ENCODE results near the gene OARD1.

Gene OARD1

DNA sequence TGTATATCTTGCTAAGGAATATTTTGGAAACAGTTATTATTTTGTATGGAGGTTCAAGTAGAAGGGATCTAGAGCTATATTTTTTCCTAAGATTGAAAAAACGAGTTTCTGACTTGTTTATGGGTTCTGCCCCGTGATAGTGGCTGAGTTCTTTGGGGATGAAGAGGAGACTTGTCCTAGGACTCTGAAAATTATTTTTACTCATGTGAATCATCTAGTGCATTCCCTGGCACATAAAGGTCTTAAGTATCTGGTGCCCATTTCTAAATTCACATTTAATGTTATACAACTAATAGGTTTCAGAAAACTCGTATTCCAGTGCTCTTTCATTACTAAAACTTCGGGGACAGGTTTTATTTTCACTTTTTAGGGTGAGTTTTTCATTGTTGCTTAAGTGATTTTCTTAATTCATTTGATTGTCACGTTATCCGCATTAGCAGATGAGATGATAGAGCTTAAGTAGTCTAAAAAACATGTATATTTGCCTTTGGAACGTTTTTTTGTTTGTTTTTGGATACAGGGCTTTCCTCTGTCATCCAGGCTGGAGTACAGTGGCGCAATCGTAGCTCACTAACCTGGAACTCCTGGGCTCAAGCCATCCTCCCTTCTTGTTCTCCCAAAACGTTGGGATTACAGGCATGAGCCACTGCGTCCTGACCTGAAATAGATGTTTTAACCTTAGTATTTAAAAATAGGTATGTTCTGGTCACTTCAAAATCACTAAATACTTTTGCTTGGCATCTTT is 2.7 kb upstream of the OARD1 start:
- no peak for DNase-seq (ENCODE audit: low spot score)

GRCh38 chr6:41073968-41074691 is 2.0 kb upstream of the OARD1 start:
- DNase-seq (ENCODE audit: low spot score), result no peak

- DNase-seq (ENCODE audit: low spot score), result peak; percentile 77
These were observed 1.2 kb upstream of the OARD1 start for GRCh38 chr6:41073203-41073967.

DNA sequence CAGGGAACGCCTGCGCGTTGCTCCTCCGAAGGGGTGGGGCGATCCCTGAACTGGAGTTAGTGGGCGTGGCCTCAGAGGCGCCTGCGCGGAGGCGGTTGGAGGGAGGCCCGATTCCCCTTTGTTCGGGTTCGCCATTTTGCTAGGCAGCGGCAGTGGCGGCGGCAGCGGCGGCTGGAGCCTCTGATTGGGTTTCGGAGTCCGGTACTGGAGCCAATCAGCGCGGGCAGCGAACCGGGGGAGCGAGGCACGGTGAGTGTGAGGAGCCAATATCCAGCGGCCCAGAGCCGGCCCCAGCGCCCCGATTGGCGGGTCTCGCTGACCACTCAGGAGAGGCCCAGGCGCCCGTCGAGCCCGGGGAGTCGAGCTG is 663 bp upstream of the OARD1 start, which contains the start of gene NFYA:
Gene NFYA, plus strand, starts transcription at position 139 of the 367 bp plus-strand sequence. CDS start 6,116 bp downstream, outside the sequence.
- DNase-seq (ENCODE audit: low spot score), result peak; percentile 100

DNA sequence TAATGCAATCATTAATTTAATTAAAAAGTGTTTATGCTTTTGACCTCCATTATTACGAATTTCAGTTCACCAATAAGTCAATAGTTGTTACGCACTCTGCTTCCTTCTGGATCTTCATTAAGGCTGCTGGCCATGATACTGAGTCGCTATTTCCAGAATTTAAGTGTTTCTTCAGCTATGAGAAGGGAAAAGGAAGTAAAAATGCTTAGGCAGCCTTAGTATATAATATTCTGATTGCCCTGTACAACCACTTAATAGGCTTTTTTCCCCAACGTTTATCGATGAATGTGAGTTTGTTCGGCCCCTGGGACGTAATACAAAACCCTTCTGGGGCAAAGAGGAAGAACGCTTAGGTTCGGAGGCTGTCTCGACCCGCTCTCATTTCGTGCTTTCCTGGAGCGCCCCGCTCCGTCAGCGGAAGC is 644 bp downstream of the OARD1 start:
- DNase-seq (ENCODE audit: low spot score), result no peak

GRCh38 chr6:41066867-41067304 is 5.3 kb downstream of the OARD1 start:
- peak; percentile 93 for DNase-seq (ENCODE audit: low spot score)

- DNase-seq (ENCODE audit: low spot score), result no peak
These were observed 6.6 kb downstream of the OARD1 start for GRCh38 chr6:41065550-41066026.

DNA sequence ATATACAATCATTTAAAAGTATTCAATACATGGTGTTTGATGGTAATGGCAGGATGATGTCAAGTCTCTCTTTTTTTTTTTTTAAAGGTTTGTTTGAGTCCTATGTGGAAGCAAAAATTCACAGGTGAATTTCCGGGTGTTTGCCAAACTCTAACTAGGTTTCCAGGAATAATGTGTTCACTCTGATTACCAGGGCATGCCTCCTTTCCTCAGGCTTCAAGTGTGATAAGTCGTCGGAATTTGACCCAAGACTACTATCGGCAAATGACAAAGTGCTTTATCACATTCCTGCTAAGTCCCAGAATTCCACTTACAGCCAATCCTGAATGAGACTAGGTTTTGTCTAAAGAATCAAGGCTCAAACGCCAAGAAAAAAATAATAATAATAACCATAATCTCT is 7.3 kb downstream of the OARD1 start:
- no peak for DNase-seq (ENCODE audit: low spot score)

- DNase-seq (ENCODE audit: low spot score), result no peak
These were observed 8.3 kb downstream of the OARD1 start for GRCh38 chr6:41063884-41064285.

GRCh38 chr6:41062056-41062455 is 10.1 kb downstream of the OARD1 start:
- DNase-seq (ENCODE audit: low spot score), result no peak

DNA sequence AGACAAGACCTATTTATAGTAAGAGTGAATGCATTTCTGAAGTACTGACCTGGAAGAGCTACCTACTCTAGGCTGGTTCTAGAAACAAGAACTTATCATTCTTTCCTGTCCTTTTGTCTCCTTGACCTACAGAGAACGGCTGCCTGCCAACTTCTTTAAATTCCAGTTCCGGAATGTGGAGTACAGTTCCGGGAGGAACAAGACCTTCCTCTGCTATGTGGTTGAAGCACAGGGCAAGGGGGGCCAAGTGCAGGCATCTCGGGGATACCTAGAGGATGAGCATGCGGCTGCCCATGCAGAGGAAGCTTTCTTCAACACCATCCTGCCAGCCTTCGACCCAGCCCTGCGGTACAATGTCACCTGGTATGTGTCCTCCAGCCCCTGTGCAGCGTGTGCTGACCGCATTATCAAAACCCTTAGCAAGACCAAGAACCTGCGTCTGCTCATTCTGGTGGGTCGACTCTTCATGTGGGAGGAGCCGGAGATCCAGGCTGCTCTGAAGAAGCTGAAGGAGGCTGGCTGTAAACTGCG is 10.9 kb downstream of the OARD1 start:
- no peak for DNase-seq (ENCODE audit: low spot score)

- DNase-seq (ENCODE audit: low spot score), result no peak
These were observed 12.6 kb downstream of the OARD1 start for GRCh38 chr6:41059556-41059955.

GRCh38 chr6:41058783-41059181 is 13.4 kb downstream of the OARD1 start:
- DNase-seq (ENCODE audit: low spot score), result no peak

DNA sequence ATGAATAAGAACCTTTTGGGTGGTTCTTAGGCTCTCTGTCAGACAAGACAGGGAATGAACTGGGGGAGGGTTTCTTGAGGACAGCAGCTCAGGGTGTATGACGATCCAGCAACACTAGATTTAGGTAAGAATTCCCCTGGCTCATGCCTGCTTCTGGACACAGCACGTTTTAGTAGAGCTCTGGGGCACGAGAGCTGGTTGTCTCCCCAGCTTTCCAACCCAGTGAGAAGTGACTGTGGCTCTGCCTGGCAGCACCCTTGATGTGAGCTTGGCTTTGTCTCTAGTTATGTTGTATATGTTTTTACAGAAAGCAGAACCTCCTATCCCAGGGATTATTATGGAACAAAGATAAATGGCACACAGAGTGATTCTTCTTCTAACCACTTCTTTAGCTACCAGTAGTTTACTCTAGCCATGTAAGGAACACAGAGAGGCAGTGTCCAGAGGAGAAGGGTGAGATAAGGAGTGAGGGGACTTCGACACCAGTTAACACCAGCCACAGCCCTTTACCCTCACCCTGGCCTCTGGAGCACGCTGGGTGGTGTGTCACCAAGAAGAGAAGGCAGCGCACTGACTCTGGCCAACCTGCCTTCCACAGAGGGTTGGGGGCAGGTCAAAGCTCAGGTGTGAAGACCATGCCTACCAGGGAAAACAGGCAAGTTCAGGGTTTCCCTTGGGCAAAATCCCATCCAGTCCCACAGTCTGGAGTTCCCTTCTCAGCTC is 15.2 kb downstream of the OARD1 start:
- DNase-seq (ENCODE audit: low spot score), result no peak

DNA sequence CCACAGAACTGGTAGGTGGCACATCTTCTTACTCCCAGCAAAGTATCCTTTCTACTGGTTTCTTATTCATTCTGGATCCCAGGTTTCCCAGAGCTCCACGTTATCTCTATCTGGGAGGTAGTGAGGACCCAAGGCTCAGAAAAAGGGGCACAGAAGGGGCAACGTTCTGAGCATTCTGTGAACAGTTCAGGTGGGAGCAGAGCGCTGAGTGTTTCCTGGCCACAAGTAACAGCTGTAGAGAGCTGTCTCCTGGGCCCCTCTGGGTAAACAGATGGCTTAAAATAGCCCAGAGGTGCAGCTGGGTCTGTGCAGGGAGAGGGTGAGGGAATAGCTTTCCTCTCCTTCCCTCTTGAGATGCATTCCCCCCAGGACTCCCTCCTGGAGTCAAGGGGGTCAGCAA is 17.0 kb downstream of the OARD1 start:
- no peak for DNase-seq (ENCODE audit: low spot score)

- DNase-seq (ENCODE audit: low spot score), result no peak
These were observed 17.6 kb downstream of the OARD1 start for GRCh38 chr6:41054511-41054910.

- DNase-seq (ENCODE audit: low spot score), result no peak
These were observed 19.1 kb downstream of the OARD1 start, which contains the start of gene APOBEC2 for GRCh38 chr6:41053041-41053440. Gene APOBEC2 (plus strand): TSS chr6:41053202. CDS start chr6:41053348, 146 bp downstream.

- no peak for DNase-seq (ENCODE audit: low spot score)
These were observed 20.3 kb downstream of the OARD1 start for GRCh38 chr6:41051873-41052272.

DNA sequence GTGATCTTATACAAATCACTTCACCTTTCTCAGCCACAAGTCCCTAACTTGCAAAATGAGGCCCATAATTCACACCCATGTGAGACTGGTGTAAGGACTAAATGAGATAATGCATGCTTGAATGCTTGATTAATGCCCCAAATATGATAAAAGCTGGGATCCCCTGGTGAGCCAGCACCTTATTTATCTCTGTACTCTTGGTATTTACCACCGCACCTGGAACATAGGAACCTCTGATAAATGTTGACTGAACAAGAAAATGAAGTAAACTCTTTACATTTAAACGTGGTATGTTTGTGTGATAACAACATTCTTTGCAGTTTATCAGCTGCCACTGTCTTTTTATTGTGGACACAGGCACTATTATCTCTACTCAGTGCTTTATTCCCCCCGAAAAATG is 21.6 kb downstream of the OARD1 start:
- peak; percentile 33 for DNase-seq (ENCODE audit: low spot score)

- no peak for DNase-seq (ENCODE audit: low spot score)
These were observed 22.2 kb downstream of the OARD1 start for GRCh38 chr6:41049955-41050354.

GRCh38 chr6:41049521-41049920 is 22.6 kb downstream of the OARD1 start:
- no peak for DNase-seq (ENCODE audit: low spot score)
